Activated T-cell treated with anti-CD3 and anti-CD28 coated beads for 4 hours (primary cell): ENCODE data around the gene LRRFIP1.

Experiments
- DNase-seq: peaks from one replicate; pipeline ENCODE4 v3.0.0-alpha.2; 2020

The LRRFIP1 gene

GRCh38 chr2:237798236-237799059 is 171.1 kb downstream of the LRRFIP1 start, which contains the start of gene RBM44:
RBM44 (plus strand) TSS chr2:237798779; CDS start chr2:237813610, 14,831 bp downstream.
- DNase-seq = no peak

DNA sequence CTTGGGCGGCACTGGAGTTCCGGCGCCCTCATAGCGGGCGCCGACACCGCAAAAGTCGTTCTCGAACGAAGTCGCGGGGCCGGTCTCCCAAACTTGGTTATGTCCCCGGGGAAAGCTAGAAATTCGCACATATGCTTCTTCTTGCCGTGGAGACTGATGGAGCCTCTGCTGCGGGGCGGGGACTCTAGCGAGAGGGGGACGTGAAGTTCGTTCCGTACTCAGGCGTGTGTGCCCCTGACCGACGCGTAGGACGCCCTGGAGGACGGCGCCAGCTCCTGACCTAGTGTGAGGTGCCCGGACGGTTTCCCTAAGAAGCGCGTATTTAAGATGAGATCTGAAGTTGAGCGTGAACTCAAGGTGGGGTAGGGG is 171.7 kb downstream of the LRRFIP1 start:
- no peak for DNase-seq

GRCh38 chr2:237801466-237801865 is 174.1 kb downstream of the LRRFIP1 start:
- DNase-seq = no peak

DNA sequence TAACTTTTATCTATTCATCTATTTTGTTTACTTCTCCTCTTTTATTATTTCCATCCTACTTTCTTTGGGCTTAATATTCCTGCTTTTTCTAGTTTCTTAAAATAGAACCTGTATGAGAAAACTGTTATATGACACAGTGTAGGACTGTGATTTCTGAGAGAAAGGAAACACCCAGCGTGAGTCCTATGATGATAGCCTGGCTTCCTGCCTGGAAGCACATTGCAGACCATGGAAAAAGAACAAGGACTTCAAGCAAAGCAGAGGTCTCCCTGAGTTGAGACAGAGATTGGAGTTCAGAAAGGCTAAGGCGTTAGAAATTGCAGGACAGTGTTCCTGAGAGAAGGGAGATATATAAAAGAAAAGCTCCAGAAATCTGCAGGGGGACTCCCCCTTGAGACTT is 178.9 kb downstream of the LRRFIP1 start:
- DNase-seq = no peak

DNA sequence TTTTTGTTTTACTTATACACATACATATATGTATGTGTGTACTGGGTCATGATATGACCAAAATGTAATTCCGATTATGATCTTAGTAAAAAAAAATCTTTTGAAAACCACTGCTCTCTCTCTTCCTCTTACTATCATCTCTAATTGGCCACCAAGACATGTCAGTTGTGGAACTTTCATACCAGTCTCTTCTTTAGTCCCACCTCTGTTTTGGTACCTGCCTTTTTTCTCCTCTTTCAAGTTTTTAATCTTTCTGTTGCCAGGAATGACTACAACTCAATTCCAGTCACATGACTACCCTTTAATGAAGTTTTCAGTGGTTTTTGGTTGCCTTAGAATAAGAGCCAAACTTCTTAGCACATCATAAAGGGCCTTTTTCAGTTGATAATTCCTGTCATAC is 188.2 kb downstream of the LRRFIP1 start:
- no peak for DNase-seq

DNA sequence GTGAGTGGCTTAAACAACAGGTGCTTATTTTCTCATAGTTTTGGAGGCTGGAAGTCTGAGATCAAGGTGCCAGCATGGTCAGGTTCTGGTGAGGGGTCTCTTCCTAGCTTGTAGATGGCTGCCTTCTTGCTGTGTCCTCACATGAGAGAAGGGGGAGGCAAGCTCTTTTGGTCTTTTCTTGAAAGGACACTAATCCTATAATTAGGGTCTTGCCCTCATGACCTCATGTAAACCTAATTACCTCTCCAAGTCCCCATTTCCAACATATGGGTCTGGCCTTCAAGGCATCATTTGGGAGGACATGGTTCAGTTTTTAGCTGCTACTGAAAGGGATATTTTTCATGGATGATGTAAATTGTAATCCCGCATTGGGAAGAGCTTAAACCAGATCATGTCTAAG is 189.1 kb downstream of the LRRFIP1 start:
- DNase-seq = no peak

GRCh38 chr2:237818066-237818473 is 190.7 kb downstream of the LRRFIP1 start:
- no peak for DNase-seq

DNA sequence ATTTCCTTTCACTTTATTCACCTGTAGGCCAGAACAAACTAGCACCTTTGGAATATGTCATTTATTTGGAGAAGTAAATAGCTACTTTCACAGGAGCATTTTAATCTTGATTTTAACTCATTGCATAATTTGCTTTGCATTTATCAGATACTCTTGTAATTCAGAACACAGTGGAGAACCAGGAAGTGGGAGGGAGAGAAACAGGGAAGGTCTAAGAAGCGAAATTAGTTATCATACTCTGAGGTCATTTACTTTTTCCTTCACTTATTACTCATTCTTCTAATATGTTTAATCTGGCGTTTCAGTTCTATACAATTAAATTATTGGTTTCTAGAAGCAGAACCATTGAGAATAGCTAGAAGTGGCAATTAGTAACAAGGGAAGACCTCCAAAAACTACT is 191.8 kb downstream of the LRRFIP1 start:
- no peak for DNase-seq

- DNase-seq = no peak
These were observed 193.0 kb downstream of the LRRFIP1 start for GRCh38 chr2:237820421-237820820.

GRCh38 chr2:237823544-237823943 is 196.2 kb downstream of the LRRFIP1 start:
- DNase-seq = no peak

GRCh38 chr2:237824085-237824484 is 196.7 kb downstream of the LRRFIP1 start:
- no peak for DNase-seq

- no peak for DNase-seq
These were observed 200.1 kb downstream of the LRRFIP1 start for GRCh38 chr2:237827421-237827987.
